SK-N-SH treated with all-trans-retinoic acid at 6 μM for 48 hours (cell line): Measurements from ENCODE around the gene ACP3.

Experiments
- ARNTL ChIP-seq: fragments of 450-650 bp; formaldehyde crosslinking; IDR thresholded peaks from 2 replicates; pipeline ENCODE4 v1.5.0; 2020; ENCODE audit warnings: low read depth, mild to moderate bottlenecking, moderate library complexity, borderline replicate concordance
- OSR1 ChIP-seq: fragments of 250-450 bp; sonication (Bioruptor Pico); IDR thresholded peaks from 2 replicates; pipeline ENCODE4 v1.8.0; 2022; ENCODE audit warnings: moderate library complexity, mild to moderate bottlenecking, inconsistent platforms
- RARB ChIP-seq: fragments of 250-450 bp; sonication (Bioruptor Pico); IDR thresholded peaks from 2 replicates; pipeline ENCODE4 v1.8.0; 2021; ENCODE audit warnings: mild to moderate bottlenecking, moderate library complexity
- TCF4 ChIP-seq: fragments of 250-450 bp; sonication (Bioruptor Pico); IDR thresholded peaks from 2 replicates; pipeline ENCODE4 v1.8.0; 2021; ENCODE audit warnings: mild to moderate bottlenecking, moderate library complexity, borderline replicate concordance
- TOX ChIP-seq: fragments of 250-450 bp; sonication (Bioruptor Pico); IDR thresholded peaks from 2 replicates; pipeline ENCODE4 v1.8.0; 2021; ENCODE audit warnings: mild to moderate bottlenecking, moderate library complexity, borderline replicate concordance
- ZC3H10 ChIP-seq: fragments of 250-450 bp; sonication (Bioruptor Pico); IDR thresholded peaks from 2 replicates; pipeline ENCODE4 v1.5.1; 2021; ENCODE audit warnings: mild to moderate bottlenecking, moderate library complexity
- ZFP3 ChIP-seq: fragments of 250-450 bp; sonication (Bioruptor Pico); IDR thresholded peaks from 2 replicates; pipeline ENCODE4 v1.5.0; 2020; ENCODE audit warnings: mild to moderate bottlenecking, moderate library complexity
- ZFP30 ChIP-seq: fragments of 450-650 bp; formaldehyde crosslinking; IDR thresholded peaks from 2 replicates; pipeline ENCODE4 v1.5.0; 2022; ENCODE audit warnings: mild to moderate bottlenecking, moderate library complexity
- ZNF565 ChIP-seq: fragments of 450-650 bp; formaldehyde crosslinking; conservative IDR thresholded peaks from 2 replicates; pipeline ENCODE4 v1.5.0; 2020; ENCODE audit warnings: low read depth, mild to moderate bottlenecking, moderate library complexity
- ZNF70 ChIP-seq: fragments of 450-650 bp; formaldehyde crosslinking; IDR thresholded peaks from 2 replicates; pipeline ENCODE4 v1.5.0; 2020; ENCODE audit warnings: mild to moderate bottlenecking, moderate library complexity
- TF ChIP-seq, protein P1 (sequence below): fragments of 250-450 bp; sonication (Bioruptor Pico); IDR thresholded peaks from 2 replicates; pipeline ENCODE4 v1.8.0; 2020; ENCODE audit warnings: mild to moderate bottlenecking, moderate library complexity, borderline replicate concordance
- TF ChIP-seq, protein P2 (sequence below): fragments of 250-450 bp; sonication (Bioruptor Pico); IDR thresholded peaks from 2 replicates; pipeline ENCODE4 v1.5.1; 2020; ENCODE audit warnings: low read depth, mild to moderate bottlenecking, moderate library complexity
- TF ChIP-seq, protein P3 (sequence below): fragments of 250-450 bp; sonication (Bioruptor Pico); IDR thresholded peaks from 2 replicates; pipeline ENCODE4 v1.5.0; 2020; ENCODE audit warnings: mild to moderate bottlenecking, moderate library complexity

DNA sequence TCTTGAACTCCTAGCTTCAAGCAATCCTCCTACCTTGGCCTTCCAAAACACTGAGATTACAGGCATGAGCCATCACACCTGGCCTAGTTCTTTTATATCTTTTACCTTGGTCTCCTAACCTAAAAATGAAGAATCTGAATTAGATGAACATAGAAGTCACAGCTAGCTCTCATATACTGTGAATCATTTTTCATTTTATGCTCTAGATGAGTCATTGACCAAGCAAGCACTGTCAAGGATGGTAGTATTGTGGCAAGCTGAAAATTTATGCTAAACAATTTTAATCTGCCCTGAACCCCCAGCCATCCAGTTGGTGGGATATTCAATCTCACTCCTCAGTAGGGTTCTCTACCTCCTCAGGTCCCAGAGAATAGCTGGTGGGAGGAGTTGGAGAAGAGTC lies 51.8 kb downstream of the ACP3 start:
- TF ChIP-seq ZFP3 (CRISPR knock-in tag), result no peak
- no peak for TF ChIP-seq ZNF70
- TF ChIP-seq ZFP30 (CRISPR knock-in tag), result no peak
- TF ChIP-seq OSR1, result no peak
- TF ChIP-seq ARNTL, result no peak
- TF ChIP-seq ZNF565 (CRISPR knock-in tag), result no peak
- TF ChIP-seq RARB, result no peak
- TF ChIP-seq, protein P1, sequence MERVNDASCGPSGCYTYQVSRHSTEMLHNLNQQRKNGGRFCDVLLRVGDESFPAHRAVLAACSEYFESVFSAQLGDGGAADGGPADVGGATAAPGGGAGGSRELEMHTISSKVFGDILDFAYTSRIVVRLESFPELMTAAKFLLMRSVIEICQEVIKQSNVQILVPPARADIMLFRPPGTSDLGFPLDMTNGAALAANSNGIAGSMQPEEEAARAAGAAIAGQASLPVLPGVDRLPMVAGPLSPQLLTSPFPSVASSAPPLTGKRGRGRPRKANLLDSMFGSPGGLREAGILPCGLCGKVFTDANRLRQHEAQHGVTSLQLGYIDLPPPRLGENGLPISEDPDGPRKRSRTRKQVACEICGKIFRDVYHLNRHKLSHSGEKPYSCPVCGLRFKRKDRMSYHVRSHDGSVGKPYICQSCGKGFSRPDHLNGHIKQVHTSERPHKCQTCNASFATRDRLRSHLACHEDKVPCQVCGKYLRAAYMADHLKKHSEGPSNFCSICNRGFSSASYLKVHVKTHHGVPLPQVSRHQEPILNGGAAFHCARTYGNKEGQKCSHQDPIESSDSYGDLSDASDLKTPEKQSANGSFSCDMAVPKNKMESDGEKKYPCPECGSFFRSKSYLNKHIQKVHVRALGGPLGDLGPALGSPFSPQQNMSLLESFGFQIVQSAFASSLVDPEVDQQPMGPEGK (CRISPR knock-in tag), result no peak
- TF ChIP-seq, protein P2, sequence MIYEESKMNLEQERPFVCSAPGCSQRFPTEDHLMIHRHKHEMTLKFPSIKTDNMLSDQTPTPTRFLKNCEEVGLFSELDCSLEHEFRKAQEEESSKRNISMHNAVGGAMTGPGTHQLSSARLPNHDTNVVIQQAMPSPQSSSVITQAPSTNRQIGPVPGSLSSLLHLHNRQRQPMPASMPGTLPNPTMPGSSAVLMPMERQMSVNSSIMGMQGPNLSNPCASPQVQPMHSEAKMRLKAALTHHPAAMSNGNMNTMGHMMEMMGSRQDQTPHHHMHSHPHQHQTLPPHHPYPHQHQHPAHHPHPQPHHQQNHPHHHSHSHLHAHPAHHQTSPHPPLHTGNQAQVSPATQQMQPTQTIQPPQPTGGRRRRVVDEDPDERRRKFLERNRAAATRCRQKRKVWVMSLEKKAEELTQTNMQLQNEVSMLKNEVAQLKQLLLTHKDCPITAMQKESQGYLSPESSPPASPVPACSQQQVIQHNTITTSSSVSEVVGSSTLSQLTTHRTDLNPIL (CRISPR knock-in tag), result no peak
- TF ChIP-seq ZC3H10, result no peak
- no peak for TF ChIP-seq TCF4 (CRISPR knock-in tag)
- no peak for TF ChIP-seq TOX (CRISPR knock-in tag)
- TF ChIP-seq, protein P3, sequence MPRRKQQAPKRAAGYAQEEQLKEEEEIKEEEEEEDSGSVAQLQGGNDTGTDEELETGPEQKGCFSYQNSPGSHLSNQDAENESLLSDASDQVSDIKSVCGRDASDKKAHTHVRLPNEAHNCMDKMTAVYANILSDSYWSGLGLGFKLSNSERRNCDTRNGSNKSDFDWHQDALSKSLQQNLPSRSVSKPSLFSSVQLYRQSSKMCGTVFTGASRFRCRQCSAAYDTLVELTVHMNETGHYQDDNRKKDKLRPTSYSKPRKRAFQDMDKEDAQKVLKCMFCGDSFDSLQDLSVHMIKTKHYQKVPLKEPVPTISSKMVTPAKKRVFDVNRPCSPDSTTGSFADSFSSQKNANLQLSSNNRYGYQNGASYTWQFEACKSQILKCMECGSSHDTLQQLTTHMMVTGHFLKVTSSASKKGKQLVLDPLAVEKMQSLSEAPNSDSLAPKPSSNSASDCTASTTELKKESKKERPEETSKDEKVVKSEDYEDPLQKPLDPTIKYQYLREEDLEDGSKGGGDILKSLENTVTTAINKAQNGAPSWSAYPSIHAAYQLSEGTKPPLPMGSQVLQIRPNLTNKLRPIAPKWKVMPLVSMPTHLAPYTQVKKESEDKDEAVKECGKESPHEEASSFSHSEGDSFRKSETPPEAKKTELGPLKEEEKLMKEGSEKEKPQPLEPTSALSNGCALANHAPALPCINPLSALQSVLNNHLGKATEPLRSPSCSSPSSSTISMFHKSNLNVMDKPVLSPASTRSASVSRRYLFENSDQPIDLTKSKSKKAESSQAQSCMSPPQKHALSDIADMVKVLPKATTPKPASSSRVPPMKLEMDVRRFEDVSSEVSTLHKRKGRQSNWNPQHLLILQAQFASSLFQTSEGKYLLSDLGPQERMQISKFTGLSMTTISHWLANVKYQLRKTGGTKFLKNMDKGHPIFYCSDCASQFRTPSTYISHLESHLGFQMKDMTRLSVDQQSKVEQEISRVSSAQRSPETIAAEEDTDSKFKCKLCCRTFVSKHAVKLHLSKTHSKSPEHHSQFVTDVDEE, result no peak
